Left hindlimb (tissue), 1 donor: ENCODE results near the gene STEAP1B.
"Not testable (repeated sequence)": the region's sequence is repeated elsewhere in the genome, so short reads cannot be mapped to it uniquely, and the experiment has no call there.

ENCODE experiments used
- DNase-seq: peaks from one replicate; pipeline ENCODE4 v3.0.0-alpha.2; 2018

STEAP1B gene

DNA sequence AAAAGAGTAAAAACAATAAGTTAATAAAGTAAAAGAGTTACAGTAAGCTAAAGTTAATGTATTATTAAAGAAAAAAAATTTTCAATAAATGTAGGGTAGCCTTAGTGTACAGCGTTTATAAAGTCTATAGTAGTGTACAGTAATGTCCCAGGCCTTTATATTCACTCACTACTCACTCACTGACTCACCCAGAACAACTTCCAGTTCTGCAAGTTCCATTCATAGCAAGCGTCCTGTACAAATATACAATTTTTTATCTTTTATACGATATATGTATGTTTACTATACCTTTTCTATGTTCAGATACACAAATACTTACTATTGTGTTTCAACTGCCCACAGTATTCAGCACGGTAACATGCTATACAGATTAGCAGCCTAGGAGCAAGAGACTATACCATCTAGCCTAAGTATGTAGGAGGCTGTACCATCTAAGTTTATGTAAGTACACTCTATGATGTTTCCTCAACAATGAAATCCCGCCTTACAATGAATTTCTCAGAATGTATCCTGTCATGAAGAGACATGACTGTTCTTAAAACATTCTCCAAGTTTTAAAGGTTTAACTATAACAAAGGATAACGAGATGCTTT, 3.6 kb downstream of the STEAP1B start:
- not testable (repeated sequence) for DNase-seq

DNA sequence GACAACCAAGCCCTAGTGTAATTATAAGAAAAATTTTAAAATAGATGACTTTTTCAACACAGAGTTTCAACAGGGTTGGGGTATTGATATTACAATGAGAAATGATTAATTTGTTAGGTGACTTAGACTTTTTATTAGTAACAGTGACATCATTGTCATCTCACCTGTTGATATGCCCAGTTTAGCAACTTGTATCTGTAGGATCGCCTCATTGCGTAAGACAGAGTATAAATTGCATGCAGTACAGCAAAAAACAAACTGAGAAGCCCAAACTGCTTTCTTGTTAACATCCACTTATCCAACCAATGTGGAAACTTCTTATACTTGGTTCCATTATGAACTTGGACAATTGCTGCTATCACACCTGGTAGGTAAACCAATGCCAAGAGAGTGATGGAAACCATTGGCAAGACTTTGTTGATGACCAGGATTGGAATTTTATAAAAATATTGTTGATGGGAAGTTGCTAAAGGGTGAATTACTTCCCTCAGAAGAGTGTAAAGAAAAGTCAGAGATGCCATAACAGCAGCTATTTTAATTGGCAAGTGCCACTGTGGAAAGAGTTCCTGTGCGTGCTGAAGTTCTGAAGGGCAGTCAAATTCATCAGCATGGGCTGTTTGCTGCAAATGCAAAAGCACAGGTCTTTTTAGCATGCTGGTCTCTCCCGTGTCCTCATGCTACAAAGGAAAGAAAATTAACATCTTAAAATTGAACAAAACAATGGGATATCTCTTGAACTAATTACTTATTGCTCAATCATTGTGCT, 6.6 kb downstream of the STEAP1B start:
- DNase-seq = not testable (repeated sequence)

DNA sequence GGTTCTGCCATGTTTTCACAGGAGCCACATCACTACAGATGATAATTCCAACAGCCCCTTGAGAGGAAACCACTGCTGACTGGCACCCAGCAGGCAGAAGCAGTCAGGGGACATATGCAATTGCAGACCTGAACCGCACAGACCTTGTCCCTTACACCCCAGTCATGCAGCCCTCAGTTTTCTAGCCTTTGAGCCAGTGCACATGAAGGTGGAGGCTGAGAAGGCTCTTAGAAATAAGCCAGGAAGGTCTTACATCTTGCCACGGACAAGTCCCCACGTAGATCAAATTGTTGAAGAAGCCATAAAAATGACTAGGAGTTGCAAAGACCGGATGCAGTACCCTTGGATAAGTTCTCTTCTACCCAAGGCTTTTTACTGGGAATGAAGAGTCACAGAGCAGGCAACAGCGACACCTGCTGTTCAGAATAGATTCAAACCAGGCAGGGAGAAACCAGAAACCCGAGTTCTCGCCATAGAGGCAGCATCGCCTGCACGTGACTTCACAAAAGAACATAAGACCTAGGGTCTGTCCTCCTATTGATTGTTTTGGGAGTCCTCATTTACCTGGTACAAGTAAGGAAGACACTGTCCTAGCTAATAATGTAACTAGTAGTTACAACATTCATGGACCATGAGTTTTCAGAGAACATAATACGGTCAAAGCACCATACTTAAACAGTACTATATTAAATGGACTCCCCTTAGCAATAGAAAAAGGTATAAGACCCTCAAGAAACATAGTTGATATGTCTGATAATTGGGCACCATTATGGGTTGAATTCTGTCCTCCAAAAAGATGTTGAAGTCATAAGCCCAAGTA, 11.1 kb downstream of the STEAP1B start:
- peak; percentile 75 for DNase-seq

DNA sequence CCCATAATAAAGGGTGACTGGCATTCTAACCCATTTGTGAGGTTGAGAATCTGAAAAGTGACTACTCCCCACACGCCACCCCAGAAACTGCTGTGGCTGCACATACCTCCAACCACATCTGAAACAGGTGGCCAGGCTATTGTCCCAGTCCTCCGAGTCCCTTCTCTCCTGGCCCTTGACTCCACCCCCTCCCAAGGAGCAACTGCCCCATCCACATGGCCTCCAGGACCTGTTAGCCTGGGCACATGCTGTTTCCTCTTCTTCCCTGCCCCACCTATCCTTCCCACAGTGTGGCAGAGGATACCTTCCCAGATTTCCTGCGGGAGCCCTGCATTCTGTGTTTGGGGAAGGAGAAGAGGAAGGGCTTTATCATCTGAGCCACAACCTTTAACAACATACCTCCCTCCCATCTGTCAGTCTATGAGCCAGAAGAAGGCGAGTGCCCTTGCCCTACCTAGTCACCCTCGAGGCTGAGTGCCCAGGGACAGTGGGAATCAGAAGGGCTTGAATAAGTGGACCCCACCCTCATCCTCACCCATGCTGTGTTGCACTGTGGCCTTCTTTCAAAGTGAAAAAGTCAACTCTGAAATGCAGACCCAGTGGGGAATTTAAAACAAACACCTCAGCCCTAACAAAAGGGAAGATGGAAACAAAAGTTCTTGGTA, 11.9 kb downstream of the STEAP1B start:
- DNase-seq = no peak

DNA sequence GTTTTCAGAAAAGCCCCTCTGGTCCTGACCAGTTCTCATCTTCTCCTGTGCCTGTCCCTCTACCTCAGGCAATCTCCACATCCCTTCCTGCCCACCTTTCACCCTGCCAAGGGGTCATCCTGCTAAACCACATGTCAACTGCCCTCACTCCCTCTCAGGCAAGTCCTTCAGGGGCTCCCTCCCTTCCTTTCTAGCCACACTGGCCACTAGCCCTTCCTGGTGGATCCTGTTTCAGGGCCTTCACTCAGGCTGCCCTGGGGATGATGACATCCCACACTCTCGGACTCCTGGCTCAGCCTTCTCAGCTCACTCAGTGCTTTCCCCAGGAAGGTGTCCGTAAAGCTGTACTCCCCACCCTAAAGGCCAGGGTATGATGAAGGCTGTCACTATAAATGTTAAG, 13.4 kb downstream of the STEAP1B start:
- no peak for DNase-seq

DNA sequence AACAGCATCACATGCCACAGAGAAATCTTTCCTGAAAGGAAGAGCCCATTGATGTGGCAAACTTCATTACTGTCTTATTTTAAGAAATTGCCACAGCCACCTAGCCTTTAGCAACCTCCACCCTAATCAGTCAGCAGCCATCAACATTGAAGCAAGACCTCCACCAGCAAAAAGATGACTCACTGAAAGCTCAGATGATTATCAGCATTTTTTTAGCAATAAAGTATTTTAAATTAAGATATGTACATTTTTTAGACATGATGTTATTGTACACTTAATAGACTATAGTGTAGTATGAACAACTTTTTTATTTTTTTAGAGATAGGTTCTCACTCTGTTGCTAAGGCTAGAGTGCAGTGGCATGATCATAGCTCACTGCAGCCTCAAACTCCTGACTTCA, 14.8 kb downstream of the STEAP1B start:
- DNase-seq = no peak

DNA sequence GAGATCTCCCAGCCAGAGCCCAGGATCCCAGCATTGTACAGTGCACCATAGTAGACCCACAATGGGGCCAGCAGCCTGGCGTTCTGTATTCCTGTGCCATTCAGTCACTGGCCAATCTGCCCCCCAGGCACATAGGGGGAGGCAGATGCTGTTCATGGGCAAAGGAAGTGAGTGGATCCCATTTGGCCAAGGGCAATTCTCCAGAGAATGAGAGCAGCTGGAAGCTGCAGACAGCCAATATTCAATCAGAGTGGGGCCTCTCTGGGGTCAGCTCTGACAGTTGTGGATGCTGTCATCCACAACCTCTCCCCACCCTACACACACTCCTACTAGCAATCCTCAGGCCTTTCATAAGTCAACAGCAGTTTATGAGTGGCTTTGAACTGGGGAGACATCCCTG, 17.5 kb downstream of the STEAP1B start:
- DNase-seq = no peak

DNA sequence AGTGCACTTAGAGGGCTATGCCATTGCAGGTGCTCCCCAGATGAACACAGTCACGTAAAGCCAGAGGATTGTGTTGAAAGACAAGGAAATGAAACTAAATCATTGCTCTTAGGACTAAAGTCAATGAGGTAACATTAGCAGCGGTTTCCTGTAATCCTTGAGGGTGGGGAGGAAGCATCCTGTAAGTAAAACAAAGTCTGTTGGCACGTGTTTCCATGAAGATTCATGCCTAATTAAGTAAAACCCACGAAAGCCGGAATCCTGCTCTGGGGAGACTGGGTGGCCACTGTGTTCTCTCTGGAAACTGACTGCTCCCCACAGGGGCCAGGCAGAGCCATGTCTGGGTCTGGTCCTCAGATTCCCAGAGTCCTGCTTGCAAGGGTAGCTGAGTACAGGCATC, 18.3 kb downstream of the STEAP1B start:
- DNase-seq = no peak

DNA sequence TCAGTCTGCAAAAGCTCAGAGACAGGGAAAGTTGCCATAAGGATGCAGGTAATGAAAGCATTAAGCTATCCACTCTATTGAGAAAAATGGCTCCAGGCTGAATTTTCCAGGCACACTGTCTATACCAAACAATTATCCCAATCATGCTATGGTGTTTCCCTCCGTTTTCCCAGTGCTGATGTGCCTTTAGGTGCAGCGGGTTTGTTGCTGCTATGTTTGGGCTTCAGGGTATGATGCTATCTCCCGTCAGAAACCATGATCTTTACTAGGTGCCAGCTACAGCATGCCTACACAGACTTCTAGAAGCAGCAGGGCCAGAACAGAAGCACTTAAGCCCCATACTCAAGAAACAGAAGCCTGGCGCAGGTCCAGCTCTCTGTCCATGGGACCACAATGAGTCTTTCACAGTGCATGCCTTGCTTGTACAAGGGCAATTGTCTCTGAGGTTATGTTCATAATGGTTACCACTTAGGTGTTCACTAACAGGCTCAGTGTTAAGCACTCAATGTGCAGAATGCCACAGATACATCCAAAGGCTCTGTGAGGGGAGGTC, 19.4 kb downstream of the STEAP1B start:
- DNase-seq = no peak

DNA sequence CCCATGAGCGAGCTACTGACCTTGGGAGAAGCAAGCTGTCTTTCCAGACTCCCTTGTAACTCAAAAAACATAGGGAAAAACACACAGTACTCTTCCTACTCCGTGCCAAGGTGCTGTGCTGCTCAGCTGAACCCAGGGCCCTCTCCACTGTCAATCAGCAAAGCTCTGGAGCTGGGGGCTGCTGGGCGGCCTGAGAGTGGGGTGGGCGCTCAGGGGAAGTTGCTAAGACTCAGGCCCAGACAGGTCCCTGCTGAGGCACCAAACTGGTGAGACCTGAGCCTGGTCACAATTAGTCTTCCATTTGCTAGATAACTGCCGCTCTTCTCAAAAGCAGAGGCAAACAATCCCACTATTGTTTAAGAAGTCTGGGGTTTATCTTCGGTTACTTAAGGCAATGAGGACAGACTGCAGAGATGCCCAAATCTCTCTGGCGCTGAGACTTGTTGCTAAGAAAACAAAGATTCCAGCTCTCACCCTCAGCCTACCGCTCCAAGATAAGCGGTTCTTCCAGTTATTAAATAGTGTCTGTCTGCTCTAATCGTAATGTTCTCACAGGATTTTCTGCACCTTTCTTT, 22.0 kb downstream of the STEAP1B start:
- no peak for DNase-seq

DNA sequence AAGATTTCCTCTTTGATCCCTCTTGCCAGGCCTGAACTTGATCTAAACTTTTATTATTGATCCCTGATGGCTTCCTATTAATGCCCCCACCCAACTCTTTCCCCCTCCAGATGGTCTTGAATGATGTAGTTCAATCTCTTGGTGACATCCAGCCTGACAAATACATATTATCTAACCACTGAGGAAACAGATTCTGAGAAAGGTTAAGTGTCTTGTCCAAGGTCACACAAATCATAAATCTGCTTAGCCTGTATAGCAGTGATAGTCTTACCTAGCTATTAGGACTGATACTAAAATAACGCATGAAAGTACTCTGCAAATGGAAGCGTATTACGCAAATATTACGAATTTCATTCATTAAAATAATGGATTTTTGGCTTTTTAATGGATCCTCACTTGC, 22.7 kb downstream of the STEAP1B start:
- DNase-seq = no peak

DNA sequence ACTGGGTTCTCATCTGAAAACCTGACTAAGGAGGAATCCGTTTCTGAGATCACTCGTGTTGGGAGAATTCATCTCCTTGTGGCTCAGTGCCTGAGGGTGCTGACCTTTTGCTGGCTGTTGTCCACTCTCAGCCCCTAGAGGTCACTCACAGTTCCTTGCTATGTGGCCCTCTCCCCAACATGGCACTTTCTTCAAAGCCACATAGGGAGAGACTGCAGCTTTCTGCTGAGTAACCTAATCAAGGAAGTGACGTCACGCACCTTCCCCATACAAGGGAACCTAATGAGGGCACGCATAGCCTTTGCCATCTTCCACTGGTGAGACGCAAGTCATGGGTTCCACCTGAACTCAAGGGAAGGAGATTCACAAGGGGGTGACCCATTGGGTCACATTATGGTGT, 23.2 kb downstream of the STEAP1B start:
- DNase-seq = no peak

DNA sequence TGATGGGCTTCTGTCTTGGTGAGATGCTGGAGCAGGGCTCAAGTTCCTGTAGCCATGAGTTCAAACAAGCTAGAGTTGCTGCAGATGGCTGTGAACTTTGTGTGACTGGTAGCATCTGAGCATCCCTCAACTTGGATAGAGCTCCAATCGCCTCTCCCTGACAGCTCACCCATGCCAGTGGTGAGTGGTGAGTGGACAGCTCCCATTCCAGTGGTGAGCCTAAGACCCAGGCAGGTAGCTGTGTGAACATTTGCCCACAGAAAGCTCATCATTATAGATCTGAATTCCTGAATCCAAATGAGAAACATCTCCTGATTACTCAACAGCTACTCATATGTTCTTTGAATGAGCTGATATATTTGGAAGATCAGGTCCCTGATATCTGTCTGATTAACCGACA, 25.3 kb downstream of the STEAP1B start:
- no peak for DNase-seq

DNA sequence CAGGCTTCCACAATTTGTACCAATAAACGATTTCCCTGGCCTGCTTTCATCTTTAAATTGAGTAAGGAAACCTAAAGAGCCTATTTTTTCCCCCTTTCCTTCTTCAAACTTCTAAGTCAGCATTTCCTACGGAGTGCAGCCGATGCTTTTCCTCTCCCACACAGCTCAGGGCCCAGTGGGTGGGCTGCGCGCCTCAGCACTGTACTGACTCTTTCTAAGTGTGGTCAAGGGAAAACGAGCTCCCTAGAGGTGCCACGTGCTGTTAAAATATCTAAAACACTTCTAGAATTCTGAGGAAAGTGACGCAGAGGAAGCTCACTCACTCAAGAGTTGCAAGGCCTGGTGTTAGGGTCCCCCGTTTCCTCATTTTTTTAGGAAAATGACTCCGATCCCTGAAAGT, 29.0 kb downstream of the STEAP1B start:
- no peak for DNase-seq

DNA sequence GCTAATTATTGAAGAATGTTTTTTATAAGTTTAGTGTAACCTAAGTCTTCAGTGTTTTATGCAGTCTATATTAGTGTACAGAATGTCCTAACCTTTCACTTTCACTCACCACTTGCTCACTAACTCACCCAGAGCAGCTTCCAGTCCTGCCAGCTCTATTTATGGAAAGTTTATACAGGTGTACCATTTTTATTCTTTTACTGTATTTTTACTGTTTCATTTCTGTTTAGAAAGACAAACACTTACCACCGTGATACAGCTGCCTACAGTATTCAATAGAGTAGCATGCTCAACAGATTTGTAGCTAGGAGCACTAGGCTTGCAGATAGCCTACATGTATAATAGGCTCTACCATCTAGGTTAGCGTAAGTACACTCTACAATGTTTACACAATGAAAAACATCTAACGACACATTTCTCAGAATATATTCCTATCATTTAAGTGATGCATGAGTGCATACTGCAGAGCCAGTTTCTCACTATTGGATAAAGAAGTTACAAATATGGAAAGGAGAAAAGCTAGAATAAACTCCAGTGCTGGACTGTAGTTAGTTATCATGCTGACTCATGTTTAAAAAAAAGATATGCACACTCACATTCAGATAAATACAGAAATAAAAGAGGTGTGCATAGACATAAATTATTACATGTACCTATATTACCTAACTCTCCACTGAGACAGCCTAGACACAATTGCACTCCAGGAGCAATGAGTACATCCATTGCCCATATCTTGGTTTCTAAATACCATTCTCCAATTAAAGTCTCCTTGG, 30.4 kb downstream of the STEAP1B start:
- no peak for DNase-seq

DNA sequence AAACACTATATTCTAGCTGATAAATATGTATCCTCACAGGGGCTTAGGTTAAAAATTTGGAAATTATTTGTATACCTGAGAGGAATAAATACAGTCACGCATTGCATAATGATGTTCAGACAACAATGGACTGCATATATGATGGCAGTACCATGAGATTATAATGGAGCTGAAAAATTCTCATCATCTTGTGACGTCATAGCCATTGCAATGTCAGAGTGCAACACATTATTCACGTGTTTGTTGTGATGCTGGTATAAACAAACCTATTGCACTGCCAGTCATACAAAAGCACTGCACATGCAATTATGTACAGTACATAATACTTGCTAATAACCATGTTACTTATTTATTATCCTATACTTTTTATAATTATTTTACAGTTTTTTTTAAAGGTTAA, 31.4 kb downstream of the STEAP1B start:
- DNase-seq = no peak

DNA sequence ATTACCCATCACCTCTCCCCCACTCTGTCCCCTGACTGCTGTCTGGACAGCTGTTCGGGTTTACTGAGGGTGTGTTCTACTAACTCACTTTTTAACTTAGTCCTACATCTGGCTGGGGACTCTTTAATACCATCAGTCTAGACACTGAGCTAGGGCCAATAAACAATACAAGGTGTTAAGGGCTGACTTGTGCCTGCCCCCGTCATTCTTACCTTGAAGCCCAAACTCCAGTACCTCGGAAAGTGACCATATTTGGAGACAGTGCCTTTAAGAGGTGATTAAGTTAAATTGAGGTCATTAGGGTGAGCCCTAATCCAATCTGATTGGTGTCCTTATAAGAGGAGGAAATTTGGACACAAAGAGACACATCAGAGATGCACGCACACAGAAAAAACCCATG, 35.7 kb downstream of the STEAP1B start:
- no peak for DNase-seq

DNA sequence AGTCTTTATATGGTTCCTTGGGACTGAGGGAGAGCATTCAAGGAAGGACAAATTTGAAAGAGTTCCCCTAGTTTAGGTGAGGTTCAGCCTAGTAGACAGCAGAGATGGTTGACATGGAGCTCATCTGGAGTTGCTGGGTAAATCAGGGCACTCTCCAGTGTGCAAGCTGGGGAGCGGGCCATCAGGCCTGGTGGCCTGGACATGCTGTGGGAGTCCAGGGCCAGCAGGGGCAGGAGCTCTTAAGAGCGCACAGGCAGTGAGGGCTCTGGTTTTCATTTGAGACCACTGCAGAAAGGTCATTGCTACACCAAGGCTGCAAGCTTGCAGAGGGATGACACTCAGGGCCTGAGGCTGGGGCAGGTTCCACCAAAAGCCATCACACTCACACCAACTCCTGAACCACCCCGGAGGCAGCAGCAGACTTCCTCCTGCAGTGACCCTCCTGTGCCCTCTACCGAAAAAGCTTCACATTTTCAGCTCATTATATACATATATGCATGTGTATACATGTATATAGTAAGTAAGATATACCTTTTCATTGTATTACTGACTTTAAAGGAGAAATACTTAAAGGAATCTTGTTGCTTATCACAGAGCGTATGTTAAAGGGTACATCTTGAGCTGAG, 39.5 kb downstream of the STEAP1B start:
- DNase-seq = no peak

DNA sequence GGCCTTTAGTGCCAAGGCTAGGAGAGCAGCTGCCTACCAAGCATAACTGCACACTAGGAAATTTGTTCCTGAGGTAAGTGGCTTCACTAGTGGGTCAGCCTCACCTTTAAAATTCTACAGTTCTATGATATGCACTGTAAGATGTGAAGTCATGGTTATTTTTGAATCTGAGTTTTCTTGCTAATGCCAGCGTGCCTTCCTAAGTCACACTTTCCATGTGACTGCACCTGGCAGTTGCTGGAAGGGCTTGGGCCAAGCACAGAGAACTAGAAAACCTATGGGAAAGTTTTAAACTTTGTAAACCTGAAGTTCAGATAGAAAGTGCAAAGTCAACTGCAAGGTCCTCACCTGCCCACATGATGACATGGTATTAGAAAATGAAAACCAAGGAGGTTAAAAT, 42.5 kb downstream of the STEAP1B start:
- no peak for DNase-seq

DNA sequence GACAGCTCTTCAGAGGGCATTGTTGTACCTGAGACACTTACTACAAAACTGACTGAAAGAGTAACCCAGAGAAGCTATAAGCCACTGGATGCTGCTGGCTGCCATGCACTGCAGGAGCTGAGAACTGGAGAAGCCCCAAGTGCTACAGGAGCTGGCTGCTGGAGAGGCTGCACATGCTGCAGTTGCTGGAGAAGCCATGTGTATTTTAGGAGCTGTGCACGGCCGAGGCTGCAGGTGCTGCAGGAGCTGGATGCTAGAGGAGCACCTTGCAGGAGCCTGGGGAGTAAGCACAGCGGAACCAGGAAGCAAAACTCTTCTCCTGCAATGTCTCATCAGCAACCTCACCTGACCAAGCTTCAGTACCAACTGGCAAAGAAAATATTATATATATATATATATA, 45.5 kb downstream of the STEAP1B start:
- no peak for DNase-seq

DNA sequence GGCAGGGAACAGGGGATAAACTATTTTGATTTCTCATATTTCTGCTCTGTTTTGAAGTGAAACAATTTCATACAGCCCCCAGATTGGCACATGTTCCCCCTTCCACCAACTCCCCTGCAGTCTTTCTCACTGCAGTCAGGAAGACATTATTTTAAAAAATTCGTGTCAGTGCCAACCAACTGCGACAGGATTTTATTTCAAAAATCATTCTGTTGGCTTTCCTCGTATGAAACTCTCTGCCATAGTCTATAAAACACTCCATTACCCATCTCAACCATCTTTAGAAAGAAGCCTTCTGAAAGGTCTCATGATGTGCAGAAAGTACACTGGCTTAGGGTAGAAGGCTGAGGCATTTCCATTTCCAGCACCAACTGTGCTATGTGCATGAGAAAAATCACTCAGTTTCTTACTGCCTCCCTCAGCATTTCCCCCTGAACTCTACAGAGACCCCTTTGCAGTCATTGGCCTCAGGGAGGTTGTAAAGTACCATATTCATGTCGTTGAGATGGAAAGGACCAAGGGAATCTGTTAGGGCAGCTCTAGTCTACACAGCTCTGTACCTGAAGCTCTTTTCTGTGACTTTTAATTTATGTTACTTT, 46.9 kb downstream of the STEAP1B start:
- no peak for DNase-seq
